AG09309 (cell line): ENCODE results near the gene UCK2.

ENCODE experiments used
- DNase-seq: peaks from one replicate; pipeline ENCODE4 v3.0.0-alpha.2; 2010; ENCODE audit warnings: low read depth
- H3K4me3 ChIP-seq: 2 replicates; pipeline ENCODE4 v1.5.1; 2011; ENCODE audit warnings: mild to moderate bottlenecking, low read depth, low read length, moderate library complexity; ENCODE audit not compliant: control insufficient read depth
- CTCF ChIP-seq: IDR thresholded peaks from 2 replicates; pipeline ENCODE4 v1.5.1; 2011; ENCODE audit warnings: mild to moderate bottlenecking, low read depth, low read length, inconsistent platforms; ENCODE audit not compliant: insufficient read depth, control insufficient read depth; ENCODE audit errors: missing control alignments

Gene UCK2

DNA sequence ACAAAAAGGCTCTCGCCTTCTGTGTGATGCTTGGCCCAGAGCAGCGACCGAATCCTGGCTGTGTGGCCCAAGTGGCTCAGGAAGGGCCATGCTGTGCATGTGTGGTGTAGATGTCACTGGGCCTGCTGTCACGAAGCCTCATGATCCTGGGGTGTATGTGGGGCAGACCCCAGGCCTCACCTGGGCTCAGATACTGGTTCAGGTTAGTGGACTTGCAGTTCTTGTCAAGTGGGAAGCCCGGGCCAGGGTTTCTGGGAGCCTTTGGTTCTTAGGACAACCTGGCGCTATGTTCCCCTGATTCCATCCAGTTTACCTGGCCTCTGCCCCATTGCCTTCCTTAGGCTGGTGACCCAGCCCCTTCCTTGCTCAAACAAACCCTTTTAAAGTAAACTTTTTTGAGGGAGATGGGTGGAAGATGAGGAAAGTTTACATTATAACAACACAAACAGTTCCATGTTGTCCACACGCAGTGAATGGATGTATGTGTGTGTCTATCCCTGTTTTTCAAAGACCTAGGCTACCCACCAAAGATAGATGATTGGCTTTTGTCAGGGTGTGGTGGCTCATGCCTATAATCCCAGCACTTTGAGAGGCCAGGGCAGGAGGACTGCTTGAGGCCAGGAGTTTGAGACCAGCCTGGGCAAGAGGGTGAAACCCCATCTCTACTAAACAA is 84.3 kb downstream of the UCK2 start:
- no peak overlapping the region for H3K4me3 ChIP-seq
- DNase-seq = no peak
- no peak for TF ChIP-seq CTCF

DNA sequence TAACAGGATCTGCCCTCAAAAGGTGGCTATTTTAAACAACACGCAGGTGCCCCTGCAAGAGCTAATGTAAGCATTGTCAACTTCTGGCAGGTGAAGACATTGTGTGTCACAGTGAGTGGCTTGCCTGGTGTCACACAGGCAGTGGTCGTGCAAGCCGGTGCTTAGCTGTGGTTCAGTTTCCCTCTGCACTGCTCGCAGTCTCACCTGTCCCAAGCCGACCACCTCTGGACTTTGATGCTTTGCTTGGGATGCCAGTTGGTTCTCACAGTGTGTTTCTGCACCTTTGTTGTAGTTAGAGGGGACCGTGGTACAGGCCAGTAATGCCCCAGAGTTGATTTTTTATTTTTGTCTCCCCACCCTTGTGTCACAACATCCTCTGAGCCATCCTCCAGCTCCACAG is 85.2 kb downstream of the UCK2 start:
- no peak overlapping the region for H3K4me3 ChIP-seq
- no peak for DNase-seq
- no peak for TF ChIP-seq CTCF

GRCh38 chr1:165914136-165914798 is 86.9 kb downstream of the UCK2 start:
- H3K4me3 ChIP-seq = no peak overlapping the region
- peak; percentile 90 for TF ChIP-seq CTCF
- DNase-seq = peak; percentile 74

DNA sequence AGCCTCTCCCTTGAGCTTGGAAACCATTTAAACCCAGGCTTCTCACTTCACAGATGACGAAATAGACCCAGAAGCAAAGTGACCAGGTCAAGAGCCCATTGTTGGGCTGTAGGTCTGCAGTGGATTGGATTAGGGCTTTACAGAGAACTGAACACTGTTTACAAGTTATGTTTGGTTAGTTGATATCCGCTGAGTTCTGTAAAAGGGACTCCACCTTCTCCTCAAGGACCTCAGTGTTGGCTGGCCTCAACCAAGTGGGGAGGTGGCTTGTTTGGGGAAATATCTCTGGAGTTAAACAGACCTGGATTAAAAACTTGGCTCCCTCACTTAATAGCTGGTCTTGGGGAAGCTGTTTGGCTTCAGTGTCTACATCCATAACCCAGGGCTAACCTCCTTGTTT is 88.1 kb downstream of the UCK2 start:
- no peak for DNase-seq

DNA sequence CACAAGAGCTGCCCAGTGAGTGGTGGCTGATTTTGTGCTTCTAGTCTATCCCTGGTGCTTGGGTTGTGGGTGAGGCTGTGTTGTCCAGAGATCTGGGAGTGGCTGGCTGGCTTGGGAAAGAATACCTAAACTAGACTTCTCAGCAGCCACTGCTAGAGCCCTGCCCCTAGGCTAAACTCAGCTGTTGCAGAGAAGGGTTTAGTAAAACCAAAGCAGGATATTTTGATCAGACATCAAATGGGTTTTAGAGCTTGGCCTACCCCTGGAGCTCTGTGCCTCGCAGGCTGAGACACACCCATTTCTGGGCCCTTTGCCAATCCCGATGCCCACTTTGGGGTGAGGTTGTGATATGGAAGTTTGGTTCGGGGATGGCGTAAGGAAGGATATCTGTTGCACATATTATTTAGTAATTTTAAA is 88.5 kb downstream of the UCK2 start:
- no peak overlapping the region for H3K4me3 ChIP-seq
- no peak for DNase-seq
- TF ChIP-seq CTCF = no peak

More for the DNA sequence above, 88.1 kb downstream of the UCK2 start:
- no peak overlapping the region for H3K4me3 ChIP-seq
- TF ChIP-seq CTCF = no peak

- H3K4me3 ChIP-seq = no peak overlapping the region
- no peak for TF ChIP-seq CTCF
- no peak for DNase-seq
Observed at GRCh38 chr1:165917166-165917565, 89.8 kb downstream of the UCK2 start.
